Kidney tubule cell (primary cell): ENCODE measurements around the gene ZSCAN4.

Experiments
- DNase-seq: peaks from one replicate; pipeline ENCODE4 v3.0.0-alpha.2; 2018; ENCODE audit warnings: low spot score

The ZSCAN4 gene

DNA sequence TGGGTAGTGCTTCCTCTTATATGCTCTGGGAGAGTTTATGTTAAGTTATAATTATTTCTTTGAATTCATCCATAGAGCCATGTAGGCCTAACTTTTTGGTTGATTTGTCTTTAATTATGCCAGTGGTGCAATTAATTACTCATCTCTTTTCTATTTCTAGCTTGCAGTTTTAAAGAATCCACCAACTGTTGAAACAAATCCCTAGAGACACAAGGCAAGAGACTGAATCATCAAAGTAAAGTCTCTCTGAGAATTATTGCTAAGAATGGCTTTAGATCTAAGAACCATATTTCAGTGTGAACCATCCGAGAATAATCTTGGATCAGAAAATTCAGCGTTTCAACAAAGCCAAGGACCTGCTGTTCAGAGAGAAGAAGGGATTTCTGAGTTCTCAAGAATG, 7.1 kb downstream of the ZSCAN4 start:
- DNase-seq: no peak

DNA sequence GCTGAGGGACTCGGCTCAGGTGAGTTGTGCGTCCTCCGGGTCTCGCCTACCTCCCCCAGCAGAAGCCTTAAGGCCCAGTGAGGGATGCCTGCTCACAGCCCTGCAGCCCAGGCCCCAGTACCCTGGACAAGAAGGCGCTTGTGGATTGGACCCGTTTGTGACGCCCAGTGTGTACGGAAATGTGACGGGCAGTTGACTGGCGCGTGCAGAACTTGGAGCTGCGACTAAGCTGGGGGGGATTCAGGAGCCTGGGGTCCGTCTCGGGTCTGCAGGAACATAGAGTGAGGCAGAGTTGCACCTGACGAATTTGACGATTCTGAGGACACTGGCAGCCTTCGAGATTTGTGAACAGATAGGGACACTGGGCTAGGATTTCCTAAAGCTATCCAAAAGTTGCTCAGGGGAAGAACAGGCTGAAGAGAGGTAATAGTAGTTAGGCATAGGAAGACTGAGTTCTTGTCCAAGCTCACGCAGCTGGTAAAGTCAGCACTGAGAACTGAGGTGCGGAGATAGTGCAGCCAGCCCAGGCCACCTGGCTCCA, 13.6 kb downstream of the ZSCAN4 start:
- DNase-seq: no peak

DNA sequence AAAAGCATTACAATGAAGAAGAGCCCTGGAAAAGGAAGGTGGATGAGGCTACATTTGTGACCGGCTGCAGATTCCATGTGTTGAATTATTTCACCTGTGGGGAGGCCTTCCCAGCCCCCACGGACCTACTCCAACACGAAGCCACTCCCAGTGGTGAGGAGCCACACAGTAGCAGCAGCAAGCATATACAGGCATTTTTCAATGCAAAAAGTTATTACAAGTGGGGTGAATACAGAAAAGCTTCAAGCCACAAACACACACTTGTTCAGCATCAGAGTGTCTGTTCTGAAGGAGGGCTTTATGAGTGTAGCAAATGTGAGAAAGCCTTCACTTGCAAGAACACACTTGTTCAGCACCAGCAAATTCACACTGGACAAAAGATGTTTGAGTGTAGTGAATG, 18.0 kb downstream of the ZSCAN4 start:
- DNase-seq: no peak

DNA sequence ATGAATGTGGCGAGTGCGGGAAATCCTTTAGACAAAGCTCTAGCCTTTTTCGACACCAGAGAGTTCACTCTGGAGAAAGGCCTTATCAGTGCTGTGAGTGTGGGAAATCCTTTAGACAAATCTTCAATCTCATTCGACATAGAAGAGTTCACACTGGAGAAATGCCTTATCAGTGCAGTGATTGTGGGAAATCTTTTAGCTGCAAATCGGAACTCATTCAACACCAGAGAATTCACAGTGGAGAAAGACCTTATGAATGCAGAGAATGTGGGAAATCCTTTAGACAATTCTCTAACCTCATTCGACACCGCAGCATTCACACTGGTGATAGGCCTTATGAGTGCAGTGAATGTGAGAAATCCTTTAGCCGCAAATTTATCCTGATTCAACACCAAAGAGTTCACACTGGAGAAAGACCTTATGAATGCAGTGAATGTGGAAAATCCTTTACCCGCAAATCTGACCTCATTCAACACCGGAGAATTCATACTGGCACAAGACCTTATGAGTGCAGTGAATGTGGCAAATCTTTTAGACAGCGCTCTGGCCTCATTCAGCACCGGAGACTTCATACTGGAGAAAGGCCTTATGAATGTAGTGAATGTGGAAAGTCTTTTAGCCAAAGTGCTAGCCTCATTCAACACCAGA, 18.8 kb downstream of the ZSCAN4 start:
- no peak for DNase-seq

DNA sequence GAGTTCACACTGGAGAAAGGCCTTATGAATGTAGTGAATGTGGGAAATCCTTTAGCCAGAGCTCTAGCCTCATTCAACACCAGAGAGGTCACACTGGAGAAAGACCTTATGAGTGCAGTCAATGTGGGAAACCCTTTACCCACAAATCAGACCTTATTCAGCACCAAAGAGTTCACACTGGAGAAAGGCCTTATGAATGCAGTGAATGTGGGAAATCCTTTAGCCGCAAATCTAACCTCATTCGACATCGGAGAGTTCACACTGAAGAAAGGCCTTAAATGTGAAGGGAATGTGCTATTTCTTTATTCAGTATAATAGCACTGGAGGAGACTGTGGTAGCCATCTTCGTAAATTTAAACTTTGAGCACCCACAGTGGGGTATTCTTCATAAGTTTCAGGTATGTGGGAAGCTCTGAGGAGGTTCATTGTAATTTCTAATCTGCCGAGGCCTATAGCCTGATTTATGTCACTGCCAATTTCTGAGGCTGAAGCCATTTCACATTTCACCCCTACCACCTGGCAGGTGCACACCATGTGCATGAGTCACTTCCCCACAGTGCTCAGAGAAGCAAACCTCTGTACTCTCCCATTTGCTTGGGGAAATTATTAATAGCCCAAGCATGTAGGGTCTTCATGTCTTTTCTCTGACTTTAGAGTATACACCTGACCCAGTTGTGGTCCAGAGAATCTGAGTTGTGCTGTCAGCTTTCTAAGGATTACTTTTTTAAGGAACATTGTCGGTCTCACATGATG, 19.5 kb downstream of the ZSCAN4 start:
- peak; percentile 69 for DNase-seq

DNA sequence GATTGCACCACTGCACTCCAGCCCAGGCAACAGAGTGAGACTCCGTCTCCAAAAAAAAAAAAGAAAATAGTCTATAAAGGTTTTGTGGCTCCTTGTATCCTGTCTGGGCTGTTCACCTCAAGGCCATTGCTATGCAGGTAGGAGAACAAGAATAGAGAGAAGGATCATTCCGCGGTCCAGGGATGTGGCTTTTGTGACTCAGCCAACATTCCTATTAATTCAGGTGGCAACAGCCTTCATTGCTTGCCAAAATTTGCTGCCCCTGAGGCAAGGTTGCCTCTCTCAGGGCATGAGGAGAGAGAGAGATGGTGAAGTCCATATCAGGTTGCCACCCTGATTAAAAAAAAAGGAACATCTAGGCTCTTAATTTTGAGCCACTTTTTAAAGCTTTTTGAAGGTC, 21.0 kb downstream of the ZSCAN4 start:
- DNase-seq: peak; percentile 77

DNA sequence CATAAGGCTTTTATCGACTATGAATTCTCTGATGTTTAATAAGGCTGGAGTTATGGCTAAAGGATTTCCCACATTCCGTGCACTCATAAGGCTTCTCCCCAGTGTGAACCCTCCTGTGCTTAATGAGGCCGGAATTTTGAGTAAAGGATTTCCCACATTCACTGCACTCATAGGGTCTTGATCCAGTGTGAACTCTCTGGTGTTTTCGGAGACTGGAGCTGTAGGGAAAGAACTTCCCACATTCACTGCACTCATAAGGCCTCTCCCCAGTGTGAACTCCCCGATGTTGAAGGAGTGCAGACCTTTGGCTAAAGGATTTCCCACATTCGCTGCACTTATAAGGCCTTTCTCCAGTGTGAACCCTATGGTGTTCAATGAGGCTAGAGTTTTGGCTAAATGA, 32.9 kb downstream of the ZSCAN4 start:
- no peak for DNase-seq

DNA sequence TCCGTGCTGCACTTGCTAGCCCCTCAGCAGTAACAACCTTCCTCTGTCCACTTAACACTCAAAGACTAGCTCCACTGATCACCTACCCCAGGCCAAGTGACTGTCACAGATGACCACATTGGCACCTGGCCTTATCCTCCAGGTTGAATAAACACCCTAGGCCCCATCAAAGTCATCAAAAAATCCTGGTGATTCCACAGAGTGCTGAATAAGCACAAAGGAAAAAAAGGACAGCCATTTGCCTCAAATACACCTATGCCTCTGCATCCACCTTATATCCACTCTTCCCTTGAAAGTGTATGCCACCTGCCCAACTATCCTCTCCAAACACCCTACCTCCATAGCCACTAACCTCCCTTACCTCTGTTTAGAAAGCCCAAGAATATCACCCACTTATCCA, 37.6 kb downstream of the ZSCAN4 start:
- no peak for DNase-seq

DNA sequence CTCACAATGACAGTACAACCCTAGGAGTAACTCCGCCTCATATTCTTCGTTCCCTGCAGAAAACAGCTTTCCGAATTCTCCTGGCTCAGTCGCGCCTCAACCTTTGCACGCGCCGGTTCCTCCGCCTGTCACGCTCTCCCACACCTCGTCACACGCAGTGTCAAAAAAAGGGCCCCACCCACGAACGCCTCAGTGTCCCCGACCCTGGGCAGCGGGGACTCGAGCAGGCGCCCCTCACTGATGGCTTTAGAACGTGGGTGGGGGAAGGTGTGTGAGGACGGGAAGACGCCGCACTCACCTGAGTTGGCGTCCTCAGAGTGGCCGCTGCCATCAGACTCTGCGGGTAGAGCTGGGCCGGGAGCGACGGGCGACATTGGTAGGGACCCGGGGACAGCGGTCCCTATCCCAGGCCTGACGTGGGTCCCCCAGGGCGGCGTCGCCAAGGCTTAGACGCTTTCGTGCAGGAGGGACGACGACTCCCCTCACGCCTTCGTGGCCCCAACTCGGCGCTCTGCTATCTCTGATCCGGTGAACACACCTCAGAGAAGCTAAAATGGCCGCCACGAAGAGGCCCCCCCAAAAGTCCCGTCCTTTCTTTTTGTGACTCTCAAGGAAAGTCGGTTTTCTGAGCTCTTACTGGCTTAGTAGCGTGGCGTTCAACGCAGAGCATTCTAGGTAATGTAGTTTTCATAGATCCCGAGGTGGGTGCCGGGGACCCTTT, 40.1 kb downstream of the ZSCAN4 start, which contains the start of gene ZNF154:
ZNF154 (minus strand) TSS at position 564 of the 721 bp plus-strand sequence; CDS start at position 331, 233 bp downstream.
- peak; percentile 18 for DNase-seq

DNA sequence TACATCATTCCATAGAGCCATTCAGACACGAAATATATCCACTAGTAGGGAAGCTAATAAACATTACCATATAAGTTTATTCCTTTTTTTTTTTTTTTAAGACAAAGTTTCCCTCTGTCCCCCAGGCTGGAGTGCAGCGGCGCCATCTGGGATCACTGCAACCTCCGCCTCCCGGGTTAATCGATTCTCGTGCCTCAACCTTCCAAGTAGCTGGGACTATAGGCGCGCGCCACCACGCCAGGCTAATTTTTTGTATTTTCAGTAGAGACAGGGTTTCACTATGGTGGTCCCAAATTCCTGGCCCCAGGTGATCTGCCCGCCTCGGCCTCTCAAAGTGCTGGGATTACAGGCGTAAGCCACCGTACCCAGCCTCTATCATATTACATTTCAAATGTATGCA, 40.9 kb downstream of the ZSCAN4 start:
- no peak for DNase-seq

DNA sequence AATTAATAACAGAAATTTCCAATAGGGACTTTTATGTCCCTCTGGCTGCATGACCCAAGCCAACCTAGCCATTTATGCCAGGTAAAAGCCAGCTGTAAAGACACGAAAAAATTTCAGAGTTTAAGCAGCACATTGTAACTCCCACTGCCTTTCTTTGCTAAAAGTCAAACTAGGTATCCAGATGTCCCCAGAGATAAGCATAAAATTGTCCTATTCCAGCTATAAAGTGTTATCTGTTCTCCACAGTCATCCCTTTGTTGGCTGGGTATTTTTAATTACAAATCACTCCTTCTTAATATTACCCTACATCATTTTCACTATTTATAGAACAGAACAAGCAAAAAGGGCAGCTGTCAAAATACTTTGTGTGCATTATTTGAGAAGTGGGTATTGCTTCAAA, 43.5 kb downstream of the ZSCAN4 start:
- DNase-seq: no peak

DNA sequence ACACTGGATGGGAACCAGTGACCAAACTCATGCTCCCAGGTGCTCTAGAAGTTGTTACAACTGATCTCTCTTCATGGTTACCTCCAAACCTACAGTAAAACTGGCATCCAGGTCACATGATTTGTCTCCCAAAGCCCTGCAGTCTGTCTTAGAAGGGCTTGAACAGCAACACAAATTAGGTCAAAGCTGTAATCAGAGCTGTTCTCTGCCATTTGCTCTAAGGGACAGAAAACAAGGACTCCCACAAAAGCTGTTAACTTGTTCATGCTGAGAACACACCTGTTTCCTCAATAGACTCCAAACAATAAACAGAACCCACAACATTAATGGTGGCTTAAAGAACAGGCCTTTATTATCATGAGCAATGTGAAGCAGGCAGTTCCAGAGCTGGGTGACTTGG, 50.7 kb downstream of the ZSCAN4 start:
- no peak for DNase-seq

DNA sequence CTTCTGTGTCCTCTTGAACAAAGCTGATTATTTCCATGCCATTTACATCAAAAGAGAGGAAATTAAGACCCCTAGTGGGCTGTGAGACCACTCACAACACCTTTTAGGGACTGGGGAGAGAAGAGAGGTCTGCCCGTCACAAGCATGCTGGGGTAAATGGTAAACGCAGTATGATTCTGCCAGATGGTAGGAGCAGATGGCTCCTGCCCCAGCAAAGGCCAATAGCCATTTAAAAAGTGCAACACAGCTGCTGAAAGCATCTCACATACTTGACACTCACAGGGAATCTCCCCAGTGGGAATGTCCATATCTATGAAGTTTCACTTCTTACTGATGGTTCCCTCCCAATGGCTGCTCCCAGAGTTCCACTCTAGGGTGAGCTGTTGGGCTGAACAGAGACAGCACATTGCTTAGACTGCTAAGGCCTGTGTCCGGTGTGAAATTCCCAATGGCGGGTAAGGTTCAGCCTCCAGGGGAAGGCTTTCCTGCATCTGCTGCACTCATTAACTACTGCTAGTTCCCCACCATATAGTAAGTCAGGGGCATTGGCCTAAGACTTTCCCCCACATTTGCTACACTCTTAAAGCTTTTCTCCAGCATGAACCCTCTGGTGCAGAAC, 51.3 kb downstream of the ZSCAN4 start:
- DNase-seq: no peak

DNA sequence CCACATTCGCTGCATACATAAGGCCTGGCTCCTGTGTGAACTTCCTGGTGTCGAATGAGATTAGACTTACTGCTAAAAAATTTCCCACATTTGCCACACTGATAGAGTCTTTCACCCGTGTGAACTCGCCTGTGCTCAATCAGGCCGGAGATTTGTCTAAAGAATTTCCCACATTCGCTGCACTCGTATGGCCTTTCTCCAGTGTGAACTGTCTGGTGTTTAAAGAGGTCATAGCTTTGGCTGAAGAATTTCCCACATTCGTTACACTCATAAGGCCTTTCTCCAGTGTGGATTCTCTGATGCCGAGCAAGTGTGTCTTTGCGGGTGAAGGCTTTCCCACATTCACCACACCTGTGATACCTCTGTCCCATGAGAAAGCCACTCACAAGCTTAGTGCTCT, 52.1 kb downstream of the ZSCAN4 start:
- DNase-seq: no peak
